ENCODE data around the gene PWWP2B. TPM values are rescaled to one million over a fixed set of nuclear protein-coding genes. Genes with fewer than 3 reads are reported as not detected.
A peak's percentile ranks its signal among the peaks of the same experiment; 100 is the strongest.

PWWP2B gene
- total and polyA plus RNA-seq, 2 of the 13 experiments (the other 11 are each of a cell fraction or from before 2014, with no cell fraction given) = 2.3 to 4.7 TPM

- TF ChIP-seq, protein P1, sequence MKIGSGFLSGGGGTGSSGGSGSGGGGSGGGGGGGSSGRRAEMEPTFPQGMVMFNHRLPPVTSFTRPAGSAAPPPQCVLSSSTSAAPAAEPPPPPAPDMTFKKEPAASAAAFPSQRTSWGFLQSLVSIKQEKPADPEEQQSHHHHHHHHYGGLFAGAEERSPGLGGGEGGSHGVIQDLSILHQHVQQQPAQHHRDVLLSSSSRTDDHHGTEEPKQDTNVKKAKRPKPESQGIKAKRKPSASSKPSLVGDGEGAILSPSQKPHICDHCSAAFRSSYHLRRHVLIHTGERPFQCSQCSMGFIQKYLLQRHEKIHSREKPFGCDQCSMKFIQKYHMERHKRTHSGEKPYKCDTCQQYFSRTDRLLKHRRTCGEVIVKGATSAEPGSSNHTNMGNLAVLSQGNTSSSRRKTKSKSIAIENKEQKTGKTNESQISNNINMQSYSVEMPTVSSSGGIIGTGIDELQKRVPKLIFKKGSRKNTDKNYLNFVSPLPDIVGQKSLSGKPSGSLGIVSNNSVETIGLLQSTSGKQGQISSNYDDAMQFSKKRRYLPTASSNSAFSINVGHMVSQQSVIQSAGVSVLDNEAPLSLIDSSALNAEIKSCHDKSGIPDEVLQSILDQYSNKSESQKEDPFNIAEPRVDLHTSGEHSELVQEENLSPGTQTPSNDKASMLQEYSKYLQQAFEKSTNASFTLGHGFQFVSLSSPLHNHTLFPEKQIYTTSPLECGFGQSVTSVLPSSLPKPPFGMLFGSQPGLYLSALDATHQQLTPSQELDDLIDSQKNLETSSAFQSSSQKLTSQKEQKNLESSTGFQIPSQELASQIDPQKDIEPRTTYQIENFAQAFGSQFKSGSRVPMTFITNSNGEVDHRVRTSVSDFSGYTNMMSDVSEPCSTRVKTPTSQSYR (CRISPR knock-in tag; IDR thresholded peaks at IDR 0.05; ENCODE audit: borderline replicate concordance) = no peak
- TF ChIP-seq ZNF331 (CRISPR knock-in tag; IDR thresholded peaks at IDR 0.05) (peak; percentile 62; the same call in 1 of the 2 replicates), DMAP1 (CRISPR knock-in tag; IDR thresholded peaks at IDR 0.05) (no peak; the same call in 1 of the 2 replicates), GMEB2 (CRISPR knock-in tag; IDR thresholded peaks at IDR 0.05; ENCODE audit: low read depth) (no peak), ZNF256 (CRISPR knock-in tag; conservative IDR thresholded peaks at IDR 0.05) (0 out of 2 replicates have a peak, but pooled peaks have one; percentile 48), NFE2L1 (CRISPR knock-in tag; IDR thresholded peaks at IDR 0.05; ENCODE audit: borderline replicate concordance) (no peak), ZBTB38 (CRISPR knock-in tag; IDR thresholded peaks at IDR 0.05) (no peak; the same call in 1 of the 2 replicates), SPEN (CRISPR knock-in tag; IDR thresholded peaks at IDR 0.05; ENCODE audit: low read depth) (peak; percentile 30; the same call in 1 of the 2 replicates), CEBPZ (IDR thresholded peaks at IDR 0.05; ENCODE audit: low read length) (no peak), SNAI1 (CRISPR knock-in tag; IDR thresholded peaks at IDR 0.05; ENCODE audit: borderline replicate concordance) (no peak), KDM3A (CRISPR knock-in tag; IDR thresholded peaks at IDR 0.05; ENCODE audit: low read depth) (peak; percentile 59; the same call in 1 of the 2 replicates), FOXP1 (IDR thresholded peaks at IDR 0.05) (no peak), FOXP1 (CRISPR knock-in tag; IDR thresholded peaks at IDR 0.05) (no peak)
- TF ChIP-seq, protein P2, sequence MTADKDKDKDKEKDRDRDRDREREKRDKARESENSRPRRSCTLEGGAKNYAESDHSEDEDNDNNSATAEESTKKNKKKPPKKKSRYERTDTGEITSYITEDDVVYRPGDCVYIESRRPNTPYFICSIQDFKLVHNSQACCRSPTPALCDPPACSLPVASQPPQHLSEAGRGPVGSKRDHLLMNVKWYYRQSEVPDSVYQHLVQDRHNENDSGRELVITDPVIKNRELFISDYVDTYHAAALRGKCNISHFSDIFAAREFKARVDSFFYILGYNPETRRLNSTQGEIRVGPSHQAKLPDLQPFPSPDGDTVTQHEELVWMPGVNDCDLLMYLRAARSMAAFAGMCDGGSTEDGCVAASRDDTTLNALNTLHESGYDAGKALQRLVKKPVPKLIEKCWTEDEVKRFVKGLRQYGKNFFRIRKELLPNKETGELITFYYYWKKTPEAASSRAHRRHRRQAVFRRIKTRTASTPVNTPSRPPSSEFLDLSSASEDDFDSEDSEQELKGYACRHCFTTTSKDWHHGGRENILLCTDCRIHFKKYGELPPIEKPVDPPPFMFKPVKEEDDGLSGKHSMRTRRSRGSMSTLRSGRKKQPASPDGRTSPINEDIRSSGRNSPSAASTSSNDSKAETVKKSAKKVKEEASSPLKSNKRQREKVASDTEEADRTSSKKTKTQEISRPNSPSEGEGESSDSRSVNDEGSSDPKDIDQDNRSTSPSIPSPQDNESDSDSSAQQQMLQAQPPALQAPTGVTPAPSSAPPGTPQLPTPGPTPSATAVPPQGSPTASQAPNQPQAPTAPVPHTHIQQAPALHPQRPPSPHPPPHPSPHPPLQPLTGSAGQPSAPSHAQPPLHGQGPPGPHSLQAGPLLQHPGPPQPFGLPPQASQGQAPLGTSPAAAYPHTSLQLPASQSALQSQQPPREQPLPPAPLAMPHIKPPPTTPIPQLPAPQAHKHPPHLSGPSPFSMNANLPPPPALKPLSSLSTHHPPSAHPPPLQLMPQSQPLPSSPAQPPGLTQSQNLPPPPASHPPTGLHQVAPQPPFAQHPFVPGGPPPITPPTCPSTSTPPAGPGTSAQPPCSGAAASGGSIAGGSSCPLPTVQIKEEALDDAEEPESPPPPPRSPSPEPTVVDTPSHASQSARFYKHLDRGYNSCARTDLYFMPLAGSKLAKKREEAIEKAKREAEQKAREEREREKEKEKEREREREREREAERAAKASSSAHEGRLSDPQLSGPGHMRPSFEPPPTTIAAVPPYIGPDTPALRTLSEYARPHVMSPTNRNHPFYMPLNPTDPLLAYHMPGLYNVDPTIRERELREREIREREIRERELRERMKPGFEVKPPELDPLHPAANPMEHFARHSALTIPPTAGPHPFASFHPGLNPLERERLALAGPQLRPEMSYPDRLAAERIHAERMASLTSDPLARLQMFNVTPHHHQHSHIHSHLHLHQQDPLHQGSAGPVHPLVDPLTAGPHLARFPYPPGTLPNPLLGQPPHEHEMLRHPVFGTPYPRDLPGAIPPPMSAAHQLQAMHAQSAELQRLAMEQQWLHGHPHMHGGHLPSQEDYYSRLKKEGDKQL (CRISPR knock-in tag; IDR thresholded peaks at IDR 0.05; ENCODE audit: low read depth) = no peak
Observed at GRCh38 chr10:132395704-132396493, 1.1 kb upstream of the PWWP2B start (continued).
